ENCODE data around the gene CPTP.
"Not testable (repeated sequence)": the region's sequence is repeated elsewhere in the genome, so short reads cannot be mapped to it uniquely, and the experiment has no call there.

CPTP gene

GRCh38 chr1:1365875-1366698 lies 41.5 kb downstream of the CPTP start:
- no peaks in the 10 kb centered on the region for H3K27me3 ChIP-seq (ENCODE audit: insufficient read depth, low read length, poor library complexity)
- no peak overlapping the region for H3K4ac ChIP-seq (ENCODE audit: low read depth, low read length)
- no peak overlapping the region for H2BK120ac ChIP-seq (ENCODE audit: low read depth, low read length)
- H3K36me3 ChIP-seq (ENCODE audit: control insufficient read depth, insufficient read depth, low read length) = no peaks in the 10 kb centered on the region
- no peak overlapping the region for H2BK5ac ChIP-seq (ENCODE audit: low read length)
- H3K9ac ChIP-seq (ENCODE audit: low read length) = no peak overlapping the region
- H3K23ac ChIP-seq (ENCODE audit: low read length) = no peak overlapping the region
- H2AK5ac ChIP-seq (ENCODE audit: low read length) = no peak overlapping the region
- no peaks in the 10 kb centered on the region for H3K79me1 ChIP-seq (ENCODE audit: low read length)
- H3K27ac ChIP-seq (ENCODE audit: low read depth, low read length) = no peak overlapping the region
- H2BK15ac ChIP-seq (replicated peaks; ENCODE audit: low read depth) = no peak overlapping the region
- no peaks in the 10 kb centered on the region for H3K4me1 ChIP-seq (ENCODE audit: control insufficient read depth, low read depth, low read length)
- no peak overlapping the region for H3K18ac ChIP-seq (ENCODE audit: low read length)
- H3K4me2 ChIP-seq (ENCODE audit: low read length) = no peak overlapping the region
- peak overlapping the region; percentile 15 for H3K4me3 ChIP-seq (ENCODE audit: low read length)
- no peaks in the 10 kb centered on the region for H3K79me2 ChIP-seq (ENCODE audit: control insufficient read depth, insufficient read depth, low read length)
- H4K8ac ChIP-seq (ENCODE audit: low read depth, low read length) = no peak overlapping the region
- 100% methylated on average over 10 of the region's 10 CpGs for WGBS (ENCODE audit: extremely low coverage, insufficient coverage, low lambda C conversion rate)
- DNase-seq = no peak
- no peak overlapping the region for H4K5ac ChIP-seq (ENCODE audit: low read length)
- no peak overlapping the region for H3K56ac ChIP-seq (ENCODE audit: low read length)

GRCh38 chr1:1366699-1367066 lies 42.1 kb downstream of the CPTP start:
- H3K9ac ChIP-seq (ENCODE audit: low read length) = no peak overlapping the region
- 100% methylated on average over 3 of the region's 3 CpGs for WGBS (ENCODE audit: extremely low coverage, insufficient coverage, low lambda C conversion rate)
- peak overlapping the region; percentile 15 for H3K4me3 ChIP-seq (ENCODE audit: low read length)
- no peak overlapping the region for H3K4me2 ChIP-seq (ENCODE audit: low read length)
- H2BK5ac ChIP-seq (ENCODE audit: low read length) = no peak overlapping the region
- H2AK5ac ChIP-seq (ENCODE audit: low read length) = no peak overlapping the region
- no peaks in the 10 kb centered on the region for H3K36me3 ChIP-seq (ENCODE audit: control insufficient read depth, insufficient read depth, low read length)
- H3K79me1 ChIP-seq (ENCODE audit: low read length) = no peaks in the 10 kb centered on the region
- H4K5ac ChIP-seq (ENCODE audit: low read length) = no peak overlapping the region
- H3K4ac ChIP-seq (ENCODE audit: low read depth, low read length) = no peak overlapping the region
- no peak overlapping the region for H3K27ac ChIP-seq (ENCODE audit: low read depth, low read length)
- H3K18ac ChIP-seq (ENCODE audit: low read length) = no peak overlapping the region
- no peak overlapping the region for H3K23ac ChIP-seq (ENCODE audit: low read length)
- H2BK120ac ChIP-seq (ENCODE audit: low read depth, low read length) = no peak overlapping the region
- H3K79me2 ChIP-seq (ENCODE audit: control insufficient read depth, insufficient read depth, low read length) = no peaks in the 10 kb centered on the region
- H3K4me1 ChIP-seq (ENCODE audit: control insufficient read depth, low read depth, low read length) = no peaks in the 10 kb centered on the region
- H3K27me3 ChIP-seq (ENCODE audit: insufficient read depth, low read length, poor library complexity) = no peaks in the 10 kb centered on the region
- no peak for DNase-seq
- no peak overlapping the region for H2BK15ac ChIP-seq (replicated peaks; ENCODE audit: low read depth)
- no peak overlapping the region for H3K56ac ChIP-seq (ENCODE audit: low read length)
- H4K8ac ChIP-seq (ENCODE audit: low read depth, low read length) = no peak overlapping the region

GRCh38 chr1:1367315-1367714 lies 42.7 kb downstream of the CPTP start:
- H4K8ac ChIP-seq (ENCODE audit: low read depth, low read length) = no peak overlapping the region
- no peak overlapping the region for H3K4me3 ChIP-seq (ENCODE audit: low read length)
- no peaks in the 10 kb centered on the region for H3K36me3 ChIP-seq (ENCODE audit: control insufficient read depth, insufficient read depth, low read length)
- H2BK15ac ChIP-seq (replicated peaks; ENCODE audit: low read depth) = no peak overlapping the region
- no peak overlapping the region for H2AK5ac ChIP-seq (ENCODE audit: low read length)
- H3K23ac ChIP-seq (ENCODE audit: low read length) = no peak overlapping the region
- H3K56ac ChIP-seq (ENCODE audit: low read length) = no peak overlapping the region
- H3K4me2 ChIP-seq (ENCODE audit: low read length) = no peak overlapping the region
- H3K27me3 ChIP-seq (ENCODE audit: insufficient read depth, low read length, poor library complexity) = no peaks in the 10 kb centered on the region
- H2BK120ac ChIP-seq (ENCODE audit: low read depth, low read length) = no peak overlapping the region
- WGBS (ENCODE audit: extremely low coverage, insufficient coverage, low lambda C conversion rate) = 100% methylated on average over 5 of the region's 5 CpGs
- no peak overlapping the region for H3K9ac ChIP-seq (ENCODE audit: low read length)
- no peak for DNase-seq
- H3K79me2 ChIP-seq (ENCODE audit: control insufficient read depth, insufficient read depth, low read length) = no peaks in the 10 kb centered on the region
- no peak overlapping the region for H3K4ac ChIP-seq (ENCODE audit: low read depth, low read length)
- H3K4me1 ChIP-seq (ENCODE audit: control insufficient read depth, low read depth, low read length) = no peaks in the 10 kb centered on the region
- no peak overlapping the region for H3K18ac ChIP-seq (ENCODE audit: low read length)
- H3K79me1 ChIP-seq (ENCODE audit: low read length) = no peaks in the 10 kb centered on the region
- no peak overlapping the region for H3K27ac ChIP-seq (ENCODE audit: low read depth, low read length)
- H4K5ac ChIP-seq (ENCODE audit: low read length) = no peak overlapping the region
- H2BK5ac ChIP-seq (ENCODE audit: low read length) = no peak overlapping the region

- H2AK5ac ChIP-seq (ENCODE audit: low read length); H3K56ac ChIP-seq (ENCODE audit: low read length); H3K4me3 ChIP-seq (ENCODE audit: low read length); H4K8ac ChIP-seq (ENCODE audit: low read depth, low read length); H3K4ac ChIP-seq (ENCODE audit: low read depth, low read length); DNase-seq; H2BK15ac ChIP-seq (replicated peaks; ENCODE audit: low read depth); H3K18ac ChIP-seq (ENCODE audit: low read length); H4K5ac ChIP-seq (ENCODE audit: low read length); H3K79me2 ChIP-seq (ENCODE audit: control insufficient read depth, insufficient read depth, low read length); H3K79me1 ChIP-seq (ENCODE audit: low read length); H2BK120ac ChIP-seq (ENCODE audit: low read depth, low read length); H3K36me3 ChIP-seq (ENCODE audit: control insufficient read depth, insufficient read depth, low read length); H3K9ac ChIP-seq (ENCODE audit: low read length); H2BK5ac ChIP-seq (ENCODE audit: low read length); H3K27ac ChIP-seq (ENCODE audit: low read depth, low read length); H3K4me1 ChIP-seq (ENCODE audit: control insufficient read depth, low read depth, low read length); H3K27me3 ChIP-seq (ENCODE audit: insufficient read depth, low read length, poor library complexity); H3K4me2 ChIP-seq (ENCODE audit: low read length); H3K23ac ChIP-seq (ENCODE audit: low read length): not testable (repeated sequence)
- WGBS (ENCODE audit: extremely low coverage, insufficient coverage, low lambda C conversion rate) = no CpG with 5 or more reads among the region's 14 CpGs
Observed at GRCh38 chr1:1370094-1370493, 45.5 kb downstream of the CPTP start.

- Histone ChIP-seq H4K5ac (ENCODE audit: low read length) (no peak overlapping the region), H3K23ac (ENCODE audit: low read length) (no peak overlapping the region), H3K79me1 (ENCODE audit: low read length) (peaks cover 7% of the 10 kb centered on the region), H3K18ac (ENCODE audit: low read length) (no peak overlapping the region), H2AK5ac (ENCODE audit: low read length) (no peak overlapping the region), H3K79me2 (ENCODE audit: control insufficient read depth, insufficient read depth, low read length) (peaks cover 10% of the 10 kb centered on the region), H2BK15ac (replicated peaks; ENCODE audit: low read depth) (no peak overlapping the region), H3K9ac (ENCODE audit: low read length) (no peak overlapping the region), H3K4me2 (ENCODE audit: low read length) (no peak overlapping the region), H4K8ac (ENCODE audit: low read depth, low read length) (no peak overlapping the region), H3K4ac (ENCODE audit: low read depth, low read length) (no peak overlapping the region), H2BK5ac (ENCODE audit: low read length) (no peak overlapping the region), H3K56ac (ENCODE audit: low read length) (no peak overlapping the region), H3K4me3 (ENCODE audit: low read length) (no peak overlapping the region), H3K4me1 (ENCODE audit: control insufficient read depth, low read depth, low read length) (no peaks in the 10 kb centered on the region), H3K36me3 (ENCODE audit: control insufficient read depth, insufficient read depth, low read length) (no peaks in the 10 kb centered on the region), H2BK120ac (ENCODE audit: low read depth, low read length) (no peak overlapping the region), H3K27me3 (ENCODE audit: insufficient read depth, low read length, poor library complexity) (no peaks in the 10 kb centered on the region), H3K27ac (ENCODE audit: low read depth, low read length) (no peak overlapping the region)
- DNase-seq = no peak
- WGBS (ENCODE audit: extremely low coverage, insufficient coverage, low lambda C conversion rate) = no CpG with 5 or more reads among the region's 16 CpGs
Observed at GRCh38 chr1:1370771-1371300, 46.2 kb downstream of the CPTP start.

- Histone ChIP-seq H3K4ac (ENCODE audit: low read depth, low read length) (no peak overlapping the region), H3K4me1 (ENCODE audit: control insufficient read depth, low read depth, low read length) (no peaks in the 10 kb centered on the region), H4K8ac (ENCODE audit: low read depth, low read length) (no peak overlapping the region), H3K56ac (ENCODE audit: low read length) (no peak overlapping the region), H3K79me1 (ENCODE audit: low read length) (peaks cover 7% of the 10 kb centered on the region), H3K79me2 (ENCODE audit: control insufficient read depth, insufficient read depth, low read length) (peaks cover 10% of the 10 kb centered on the region), H3K9ac (ENCODE audit: low read length) (no peak overlapping the region), H2BK15ac (replicated peaks; ENCODE audit: low read depth) (no peak overlapping the region), H3K4me3 (ENCODE audit: low read length) (no peak overlapping the region), H3K36me3 (ENCODE audit: control insufficient read depth, insufficient read depth, low read length) (no peaks in the 10 kb centered on the region), H2AK5ac (ENCODE audit: low read length) (no peak overlapping the region), H2BK5ac (ENCODE audit: low read length) (no peak overlapping the region), H3K27ac (ENCODE audit: low read depth, low read length) (no peak overlapping the region), H3K23ac (ENCODE audit: low read length) (no peak overlapping the region), H3K27me3 (ENCODE audit: insufficient read depth, low read length, poor library complexity) (no peaks in the 10 kb centered on the region), H4K5ac (ENCODE audit: low read length) (no peak overlapping the region), H3K4me2 (ENCODE audit: low read length) (no peak overlapping the region), H2BK120ac (ENCODE audit: low read depth, low read length) (no peak overlapping the region), H3K18ac (ENCODE audit: low read length) (no peak overlapping the region)
- no peak for DNase-seq
- no CpG with 5 or more reads among the region's 12 CpGs for WGBS (ENCODE audit: extremely low coverage, insufficient coverage, low lambda C conversion rate)
Observed at GRCh38 chr1:1371364-1371745, 46.8 kb downstream of the CPTP start.

Data from mesendoderm (in vitro differentiated cells).